Activated CD8-positive, alpha-beta T cell treated with anti-CD3 and anti-CD28 coated beads for 36 hours (primary cell): ENCODE results near the gene SLC6A1. TPM values are rescaled to one million over a fixed set of nuclear protein-coding genes. Genes with fewer than 3 reads are reported as not detected.

ENCODE experiments used
- ATAC-seq: fragments of 200-7000 bp; cut with Tn5 transposase; one replicate; pipeline ENCODE4 v1.10.0; 2021; ENCODE audit warnings: mild to moderate bottlenecking, moderate library complexity
- CTCF ChIA-PET: fragments of 350-600 bp; sonication (Branson Sonifier 250); formaldehyde crosslinking; loops from one replicate; lab custom pipeline; 2021; ENCODE audit warnings: antibody characterized with exemption; lab: Charles Lee
- POLR2A ChIA-PET: fragments of 350-600 bp; sonication (Branson Sonifier 250); formaldehyde crosslinking; loops from one replicate; lab custom pipeline; 2021; ENCODE audit warnings: antibody characterized with exemption; lab: Charles Lee
- DNase-seq: peaks from one replicate; pipeline ENCODE4 v3.0.0-alpha.2; 2020
- H3K27ac Mint-ChIP-seq: one replicate; pipeline ENCODE4 v1.8.0; 2021; ENCODE audit warnings: mild to moderate bottlenecking, mixed read lengths
- H3K27me3 Mint-ChIP-seq: one replicate; pipeline ENCODE4 v1.8.0; 2021; ENCODE audit warnings: mixed read lengths
- H3K36me3 Mint-ChIP-seq: one replicate; pipeline ENCODE4 v1.8.0; 2021; ENCODE audit warnings: low read depth, mixed read lengths
- H3K4me1 Mint-ChIP-seq: one replicate; pipeline ENCODE4 v1.8.0; 2021; ENCODE audit warnings: low read depth, mixed read lengths
- H3K4me3 Mint-ChIP-seq: one replicate; pipeline ENCODE4 v1.8.0; 2021; ENCODE audit warnings: mild to moderate bottlenecking, moderate library complexity, mixed read lengths
- H3K9me3 Mint-ChIP-seq: one replicate; pipeline ENCODE4 v1.8.0; 2021; ENCODE audit warnings: mixed read lengths
- intact Hi-C: fragments of 100-400 bp; cut with micrococcal nuclease; formaldehyde crosslinking; loops from one replicate; pipeline ENCODE4 v1.10.0; 2022
- total RNA-seq, 2 experiments: library from RNA; stranded (reverse); gene quantifications; one replicate each; pipeline ENCODE4 v1.2.3, GENCODE V29; 2021
- TF ChIP-seq, protein P1 (sequence below): fragments of 200-600 bp; IDR thresholded peaks from one replicate; pipeline ENCODE4 v1.8.0; 2022; ENCODE audit warnings: antibody characterized with exemption, mild to moderate bottlenecking

The SLC6A1 gene
- total RNA-seq, 2 experiments from 2014 or later = not detected

GRCh38 chr3:11037976-11038375, 45.4 kb downstream of the SLC6A1 start:
- H3K27ac Mint-ChIP-seq = no peak overlapping the region
- intact Hi-C loops = no loop called here

DNA sequence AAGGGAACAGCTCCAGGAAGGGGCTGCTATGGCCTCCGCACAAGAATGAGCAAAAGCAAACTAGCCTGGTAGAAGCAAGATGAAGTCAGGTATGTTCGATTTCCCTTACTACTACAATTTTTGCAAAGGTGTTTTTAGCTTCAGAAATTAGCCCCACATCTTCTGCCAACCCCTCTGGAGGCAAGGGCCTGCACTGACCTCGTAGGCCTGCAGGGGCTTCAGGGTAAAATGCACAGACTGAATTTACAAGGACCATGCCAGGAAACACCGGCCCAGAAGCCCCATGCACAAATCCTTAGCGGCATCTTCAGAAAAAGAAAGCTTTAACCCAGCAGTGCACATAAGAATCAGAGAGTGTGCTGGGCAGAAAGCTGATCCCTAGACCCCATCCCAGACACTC, 53.0 kb downstream of the SLC6A1 start:
- TF ChIP-seq, protein P1, sequence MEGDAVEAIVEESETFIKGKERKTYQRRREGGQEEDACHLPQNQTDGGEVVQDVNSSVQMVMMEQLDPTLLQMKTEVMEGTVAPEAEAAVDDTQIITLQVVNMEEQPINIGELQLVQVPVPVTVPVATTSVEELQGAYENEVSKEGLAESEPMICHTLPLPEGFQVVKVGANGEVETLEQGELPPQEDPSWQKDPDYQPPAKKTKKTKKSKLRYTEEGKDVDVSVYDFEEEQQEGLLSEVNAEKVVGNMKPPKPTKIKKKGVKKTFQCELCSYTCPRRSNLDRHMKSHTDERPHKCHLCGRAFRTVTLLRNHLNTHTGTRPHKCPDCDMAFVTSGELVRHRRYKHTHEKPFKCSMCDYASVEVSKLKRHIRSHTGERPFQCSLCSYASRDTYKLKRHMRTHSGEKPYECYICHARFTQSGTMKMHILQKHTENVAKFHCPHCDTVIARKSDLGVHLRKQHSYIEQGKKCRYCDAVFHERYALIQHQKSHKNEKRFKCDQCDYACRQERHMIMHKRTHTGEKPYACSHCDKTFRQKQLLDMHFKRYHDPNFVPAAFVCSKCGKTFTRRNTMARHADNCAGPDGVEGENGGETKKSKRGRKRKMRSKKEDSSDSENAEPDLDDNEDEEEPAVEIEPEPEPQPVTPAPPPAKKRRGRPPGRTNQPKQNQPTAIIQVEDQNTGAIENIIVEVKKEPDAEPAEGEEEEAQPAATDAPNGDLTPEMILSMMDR = no peak
- Mint-ChIP-seq H3K36me3 (no peaks in the 10 kb centered on the region), H3K27ac (no peak overlapping the region), H3K4me1 (no peaks in the 10 kb centered on the region), H3K4me3 (no peak overlapping the region), H3K27me3 (no peaks in the 10 kb centered on the region), H3K9me3 (no peaks in the 10 kb centered on the region)
- DNase-seq = no peak
- ChIA-PET CTCF (no interaction called here), POLR2A (no interaction called here)
- intact Hi-C loops = no loop called here
- ATAC-seq = no peak

More at GRCh38 chr3:11037976-11038375, 45.4 kb downstream of the SLC6A1 start:
- ChIA-PET CTCF (interaction anchor here (1.0 kb wide), 1 partner anchor 22 kb away, joined by 4 read pairs; no protein-coding TSS in a partner anchor), POLR2A (no interaction called here)
- ATAC-seq (no peak), DNase-seq (no peak)
- Mint-ChIP-seq H3K27me3 (peaks cover 44% of the 10 kb centered on the region), H3K4me1 (no peaks in the 10 kb centered on the region), H3K36me3 (no peaks in the 10 kb centered on the region), H3K4me3 (no peak overlapping the region), H3K9me3 (no peaks in the 10 kb centered on the region)
- TF ChIP-seq, protein P1 = no peak

- DNase-seq (no peak), ATAC-seq (no peak)
- Mint-ChIP-seq H3K4me1 (no peaks in the 10 kb centered on the region), H3K27ac (no peak overlapping the region), H3K9me3 (no peaks in the 10 kb centered on the region), H3K27me3 (peaks cover 9% of the 10 kb centered on the region), H3K4me3 (no peak overlapping the region), H3K36me3 (no peaks in the 10 kb centered on the region)
- intact Hi-C loops = no loop called here
- ChIA-PET CTCF (interaction anchor here (3.2 kb wide), 1 partner anchor 13 kb away, joined by 15 read pairs; no protein-coding TSS in a partner anchor), POLR2A (no interaction called here)
- TF ChIP-seq, protein P1 = no peak
Observed at GRCh38 chr3:11047500-11047899, 55.0 kb downstream of the SLC6A1 start.

GRCh38 chr3:11050666-11051323, 58.2 kb downstream of the SLC6A1 start:
- CTCF ChIA-PET = interaction anchor here (1.6 kb wide), 1 partner anchor 10 kb away, joined by 5 read pairs; no protein-coding TSS in a partner anchor
- POLR2A ChIA-PET = no interaction called here
- Mint-ChIP-seq H3K9me3 (no peaks in the 10 kb centered on the region), H3K4me1 (no peaks in the 10 kb centered on the region), H3K4me3 (no peak overlapping the region), H3K36me3 (no peaks in the 10 kb centered on the region), H3K27me3 (peaks cover 18% of the 10 kb centered on the region), H3K27ac (no peak overlapping the region)
- intact Hi-C loops = no loop called here
- TF ChIP-seq, protein P1 = no peak
- DNase-seq (no peak), ATAC-seq (no peak)

DNA sequence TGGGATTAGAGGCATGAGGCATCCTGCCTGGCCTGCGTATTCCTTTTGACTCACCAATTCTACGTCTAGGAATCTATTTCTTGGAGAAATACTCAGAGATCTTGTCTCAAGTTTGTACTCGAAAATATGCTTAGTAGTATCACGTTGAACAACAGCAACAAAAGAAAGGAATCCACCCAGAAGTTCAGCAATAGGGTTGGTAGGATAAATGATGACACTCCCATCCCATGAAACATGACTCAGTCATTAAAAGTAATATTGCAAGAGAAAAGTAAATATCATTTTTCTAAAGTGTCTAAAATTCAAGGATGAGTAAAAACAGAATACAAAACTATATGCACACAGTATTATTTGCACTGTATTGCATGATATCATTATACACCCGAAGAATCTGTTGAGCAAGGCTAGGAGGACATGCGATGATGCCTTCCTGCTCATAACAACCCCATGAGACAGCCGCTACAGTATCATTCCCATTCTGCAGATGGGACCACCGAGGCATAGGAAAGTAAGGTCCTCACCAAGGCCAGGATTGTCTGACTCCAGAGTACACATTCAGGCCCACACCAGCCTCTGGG, 61.5 kb downstream of the SLC6A1 start:
- H3K36me3 Mint-ChIP-seq = no peaks in the 10 kb centered on the region
- peaks cover 27% of the 10 kb centered on the region for H3K27me3 Mint-ChIP-seq
- H3K4me1 Mint-ChIP-seq = no peaks in the 10 kb centered on the region
- CTCF ChIA-PET = no interaction called here
- H3K27ac Mint-ChIP-seq = no peak overlapping the region
- H3K4me3 Mint-ChIP-seq = no peak overlapping the region
- TF ChIP-seq, protein P1 = no peak
- POLR2A ChIA-PET = no interaction called here
- no peak for DNase-seq
- no peak for ATAC-seq
- intact Hi-C loops = no loop called here
- no peaks in the 10 kb centered on the region for H3K9me3 Mint-ChIP-seq
